SK-N-SH (cell line): ENCODE results near the gene ARL13A. TPM values are rescaled to one million over a fixed set of nuclear protein-coding genes. Genes with fewer than 3 reads are reported as not detected.

ENCODE experiments used
- CTCF ChIA-PET: fragments of 300-600, 350-600 bp; formaldehyde crosslinking; extraction: SDS; loops from one replicate; lab custom pipeline; 2021; lab: Yijun Ruan, JAX
- POLR2A ChIA-PET: fragments of 350-600 bp; sonication (Branson Sonifier 250); formaldehyde crosslinking; extraction: SDS; loops from one replicate; lab custom pipeline; 2020; ENCODE audit warnings: antibody characterized with exemption, inconsistent platforms; lab: Yijun Ruan, JAX
- DNase-seq: peaks from one replicate; pipeline ENCODE4 v3.0.0; 2012
- H2AFZ ChIP-seq: fragments of 200-600 bp; sonication (generic); 2 replicates; pipeline ENCODE4 v1.8.1; 2016; ENCODE audit warnings: antibody characterized with exemption, mild to moderate bottlenecking, low read depth
- H3F3A ChIP-seq: fragments of 200-600 bp; sonication (generic); replicated peaks from 2 replicates; pipeline ENCODE3; 2016; ENCODE audit warnings: antibody characterized with exemption, mild to moderate bottlenecking; ENCODE audit not compliant: insufficient read depth
- H3K27ac ChIP-seq, 2 experiments: fragments of 200-500 bp in 1 of 2; fragments of 200-600 bp in 1 of 2; sonication (Bioruptor generic) in 1 of 2; sonication (generic), shearing (Covaris generic) in 1 of 2; 2 replicates each; pipeline versions ENCODE4 v1.5.1 to v1.6.1; 2014 to 2016; ENCODE audit warnings: low read depth in 2 of 2, inconsistent platforms in 1 of 2, low read length in 1 of 2, mild to moderate bottlenecking in 1 of 2, mixed read lengths in 1 of 2
- H3K27me3 ChIP-seq: fragments of 200-600 bp; sonication (generic), shearing (Covaris generic); 2 replicates; pipeline ENCODE4 v1.6.1; 2016; ENCODE audit warnings: mixed run types; ENCODE audit not compliant: insufficient read depth
- H3K36me3 ChIP-seq, 2 experiments: fragments of 200-500 bp in 1 of 2; fragments of 200-600 bp in 1 of 2; sonication (Bioruptor generic) in 1 of 2; sonication (generic) in 1 of 2; replicated peaks in 1 of 2; 2 replicates each; pipeline versions ENCODE3 to v1.5.1; 2014 to 2016; ENCODE audit warnings: low read length in 1 of 2, mild to moderate bottlenecking in 1 of 2; ENCODE audit not compliant: insufficient read depth in 2 of 2, control insufficient read depth in 1 of 2
- H3K4me1 ChIP-seq, 2 experiments: fragments of 200-500 bp in 1 of 2; fragments of 200-600 bp in 1 of 2; sonication (Bioruptor generic) in 1 of 2; sonication (generic), shearing (Covaris generic) in 1 of 2; 2 replicates each; pipeline versions ENCODE4 v1.5.1 to v1.6.1; 2014 to 2016; ENCODE audit warnings: low read depth in 1 of 2, low read length in 1 of 2, mixed run types in 1 of 2; ENCODE audit not compliant: insufficient read depth in 2 of 2, control insufficient read depth in 1 of 2
- H3K4me2 ChIP-seq: fragments of 200-600 bp; sonication (generic), shearing (Covaris generic); 2 replicates; pipeline ENCODE4 v1.6.1; 2017; ENCODE audit warnings: mixed run types
- H3K4me3 ChIP-seq, 2 experiments: fragments of 200-500 bp in 1 of 2; fragments of 200-600 bp in 1 of 2; sonication (Bioruptor generic) in 1 of 2; sonication (generic), shearing (Covaris generic) in 1 of 2; 2 replicates each; pipeline versions ENCODE4 v1.5.1 to v1.8.1; 2014 to 2016; ENCODE audit warnings: low read depth in 2 of 2, inconsistent platforms in 1 of 2, low read length in 1 of 2, mild to moderate bottlenecking in 1 of 2, mixed read lengths in 1 of 2, moderate library complexity in 1 of 2
- H3K79me2 ChIP-seq: fragments of 200-600 bp; sonication (generic); 2 replicates; pipeline ENCODE4 v1.8.1; 2017; ENCODE audit warnings: mild to moderate bottlenecking; ENCODE audit not compliant: insufficient read depth
- H3K9ac ChIP-seq: fragments of 200-600 bp; sonication (generic); 2 replicates; pipeline ENCODE4 v1.6.1; 2017; ENCODE audit warnings: mixed run types
- H3K9me2 ChIP-seq: fragments of 200-600 bp; sonication (generic); 2 replicates; pipeline ENCODE4 v1.6.1; 2017; ENCODE audit warnings: mixed run types
- H3K9me3 ChIP-seq: fragments of 200-600 bp; sonication (generic); 2 replicates; pipeline ENCODE4 v1.6.1; 2017; ENCODE audit warnings: mixed run types, mild to moderate bottlenecking, moderate library complexity
- H4K20me1 ChIP-seq: fragments of 200-600 bp; sonication (generic); 2 replicates; pipeline ENCODE4 v1.6.1; 2017; ENCODE audit warnings: mild to moderate bottlenecking, mixed run types; ENCODE audit not compliant: insufficient read depth
- EP300 ChIP-seq, 2 experiments: IDR thresholded peaks; 2 replicates each; pipeline versions ENCODE4 v1.4.0 to v1.6.1; 2012; ENCODE audit warnings: borderline replicate concordance in 1 of 2, low read depth in 1 of 2, low read length in 1 of 2
- GABPA ChIP-seq: IDR thresholded peaks from 2 replicates; pipeline ENCODE4 v1.4.0; 2012; ENCODE audit warnings: low read depth, mild to moderate bottlenecking
- GATA2 ChIP-seq: sonication (generic); formaldehyde crosslinking; IDR thresholded peaks from 2 replicates; pipeline ENCODE4 v1.5.0; 2020; ENCODE audit warnings: mild to moderate bottlenecking, missing genetic modification reagents
- IRF3 ChIP-seq: fragments of 150-350 bp; IDR thresholded peaks from 2 replicates; pipeline ENCODE4 v1.6.1; 2016; ENCODE audit warnings: mild to moderate bottlenecking, low read depth, low read length
- NRF1 ChIP-seq: IDR thresholded peaks from 2 replicates; pipeline ENCODE4 v1.6.1; 2012; ENCODE audit warnings: low read depth, mild to moderate bottlenecking, low read length
- RCOR1 ChIP-seq: fragments of 150-350 bp; IDR thresholded peaks from 2 replicates; pipeline ENCODE4 v1.6.1; 2017; ENCODE audit warnings: antibody characterized with exemption, low read length
- TAF1 ChIP-seq: IDR thresholded peaks from 2 replicates; pipeline ENCODE4 v1.6.1; 2012; ENCODE audit warnings: low read depth, mild to moderate bottlenecking, low read length, moderate library complexity, borderline replicate concordance
- TCF12 ChIP-seq: IDR thresholded peaks from 2 replicates; pipeline ENCODE4 v1.4.0; 2012
- USF2 ChIP-seq: fragments of 150-350 bp; IDR thresholded peaks from 2 replicates; pipeline ENCODE4 v1.6.1; 2017; ENCODE audit warnings: antibody characterized with exemption, low read length, low read depth, borderline replicate concordance
- WGBS: methylation state at CpG from one replicate; pipeline ENCODE4 v1.1.6; 2017; ENCODE audit warnings: low lambda C conversion rate; 5-methylcytosine and 5-hydroxymethylcytosine counted together
- polyA plus RNA-seq, 3 experiments: library from polyadenylated mRNA; depleted of rRNA; stranded (reverse); fragments of >200 nt; gene quantifications; 2 replicates each; pipeline ENCODE4 v1.2.3, GENCODE V29; 2012
- TF ChIP-seq, protein P1 (sequence below): fragments of 200-600 bp; sonication (generic); IDR thresholded peaks from 2 replicates; pipeline ENCODE4 v1.6.1; 2017; ENCODE audit warnings: antibody characterized with exemption, mild to moderate bottlenecking, moderate library complexity

Gene ARL13A
- polyA plus RNA-seq, 1 of the 3 experiments (the other 2 are of a cell fraction) = not detected

- WGBS = 10% methylated on average over 1 of the region's 1 CpG
- no peaks in the 10 kb centered on the region for H3K4me1 ChIP-seq
These were observed 428 bp downstream of the ARL13A start for GRCh38 chrX:100969936-100970335.

GRCh38 chrX:100973411-100973810, 3.9 kb downstream of the ARL13A start:
- Histone ChIP-seq H3K9me2 (no peaks in the 10 kb centered on the region), H4K20me1 (no peaks in the 10 kb centered on the region), H3K9ac (no peak overlapping the region), H3K4me1 (no peaks in the 10 kb centered on the region), H3K4me2 (no peak overlapping the region), H3F3A (no peaks in the 10 kb centered on the region), H3K27ac (no peak overlapping the region), H3K36me3 (no peaks in the 10 kb centered on the region), H3K79me2 (no peaks in the 10 kb centered on the region), H3K9me3 (no peaks in the 10 kb centered on the region), H3K27me3 (no peaks in the 10 kb centered on the region), H2AFZ (no peak overlapping the region), H3K4me3 (no peak overlapping the region)
- CTCF ChIA-PET = no interaction called here
- DNase-seq = no peak
- no peak for TF ChIP-seq TCF12
- TF ChIP-seq TAF1 = no peak
- TF ChIP-seq GABPA = no peak
- TF ChIP-seq USF2 = no peak
- no peak for TF ChIP-seq IRF3
- no peak for TF ChIP-seq NRF1
- no peak for TF ChIP-seq RCOR1
- TF ChIP-seq, protein P1, sequence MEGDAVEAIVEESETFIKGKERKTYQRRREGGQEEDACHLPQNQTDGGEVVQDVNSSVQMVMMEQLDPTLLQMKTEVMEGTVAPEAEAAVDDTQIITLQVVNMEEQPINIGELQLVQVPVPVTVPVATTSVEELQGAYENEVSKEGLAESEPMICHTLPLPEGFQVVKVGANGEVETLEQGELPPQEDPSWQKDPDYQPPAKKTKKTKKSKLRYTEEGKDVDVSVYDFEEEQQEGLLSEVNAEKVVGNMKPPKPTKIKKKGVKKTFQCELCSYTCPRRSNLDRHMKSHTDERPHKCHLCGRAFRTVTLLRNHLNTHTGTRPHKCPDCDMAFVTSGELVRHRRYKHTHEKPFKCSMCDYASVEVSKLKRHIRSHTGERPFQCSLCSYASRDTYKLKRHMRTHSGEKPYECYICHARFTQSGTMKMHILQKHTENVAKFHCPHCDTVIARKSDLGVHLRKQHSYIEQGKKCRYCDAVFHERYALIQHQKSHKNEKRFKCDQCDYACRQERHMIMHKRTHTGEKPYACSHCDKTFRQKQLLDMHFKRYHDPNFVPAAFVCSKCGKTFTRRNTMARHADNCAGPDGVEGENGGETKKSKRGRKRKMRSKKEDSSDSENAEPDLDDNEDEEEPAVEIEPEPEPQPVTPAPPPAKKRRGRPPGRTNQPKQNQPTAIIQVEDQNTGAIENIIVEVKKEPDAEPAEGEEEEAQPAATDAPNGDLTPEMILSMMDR = no peak
- WGBS = 72% methylated on average over 6 of the region's 19 CpGs
- POLR2A ChIA-PET = no interaction called here

More at GRCh38 chrX:100969936-100970335, 428 bp downstream of the ARL13A start:
- ChIA-PET CTCF (no interaction called here), POLR2A (no interaction called here)
- Histone ChIP-seq H3K9ac (no peak overlapping the region), H3K79me2 (no peaks in the 10 kb centered on the region), H3K36me3 (no peaks in the 10 kb centered on the region), H4K20me1 (no peaks in the 10 kb centered on the region), H3K9me2 (no peaks in the 10 kb centered on the region), H3K9me3 (no peaks in the 10 kb centered on the region), H3K4me2 (no peak overlapping the region), H3K27ac (peak overlapping the region in 1 of 2 experiments; percentile 16; a peak in 1 of 4 replicates), H2AFZ (no peak overlapping the region), H3K27me3 (no peaks in the 10 kb centered on the region), H3K4me3 (no peak overlapping the region), H3F3A (no peaks in the 10 kb centered on the region)
- peak; percentile 50 for DNase-seq
- TF ChIP-seq GATA2 (CRISPR knock-in tag) = 0 out of 2 replicates have a peak, but pooled peaks have one; percentile 12
- TF ChIP-seq EP300 (IDR thresholded peaks at IDR 0.05; ENCODE audit: borderline replicate concordance in 1 of 2, low read depth in 1 of 2, low read length in 1 of 2) = peak in 1 of 2 experiments; percentile 42; a peak in 1 of 4 replicates
- no peak for TF ChIP-seq RCOR1
- TF ChIP-seq USF2 = no peak
